HuH-7 (cell line): ENCODE data around the gene SLC49A4.
"Not testable (repeated sequence)": the region's sequence is repeated elsewhere in the genome, so short reads cannot be mapped to it uniquely, and the experiment has no call there.

Experiments
- DNase-seq: peaks from one replicate; pipeline ENCODE4 v3.0.0; 2011; ENCODE audit warnings: low spot score

The SLC49A4 gene, protein sequence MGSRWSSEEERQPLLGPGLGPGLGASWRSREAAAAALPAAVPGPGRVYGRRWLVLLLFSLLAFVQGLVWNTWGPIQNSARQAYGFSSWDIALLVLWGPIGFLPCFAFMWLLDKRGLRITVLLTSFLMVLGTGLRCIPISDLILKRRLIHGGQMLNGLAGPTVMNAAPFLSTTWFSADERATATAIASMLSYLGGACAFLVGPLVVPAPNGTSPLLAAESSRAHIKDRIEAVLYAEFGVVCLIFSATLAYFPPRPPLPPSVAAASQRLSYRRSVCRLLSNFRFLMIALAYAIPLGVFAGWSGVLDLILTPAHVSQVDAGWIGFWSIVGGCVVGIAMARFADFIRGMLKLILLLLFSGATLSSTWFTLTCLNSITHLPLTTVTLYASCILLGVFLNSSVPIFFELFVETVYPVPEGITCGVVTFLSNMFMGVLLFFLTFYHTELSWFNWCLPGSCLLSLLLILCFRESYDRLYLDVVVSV

DNA sequence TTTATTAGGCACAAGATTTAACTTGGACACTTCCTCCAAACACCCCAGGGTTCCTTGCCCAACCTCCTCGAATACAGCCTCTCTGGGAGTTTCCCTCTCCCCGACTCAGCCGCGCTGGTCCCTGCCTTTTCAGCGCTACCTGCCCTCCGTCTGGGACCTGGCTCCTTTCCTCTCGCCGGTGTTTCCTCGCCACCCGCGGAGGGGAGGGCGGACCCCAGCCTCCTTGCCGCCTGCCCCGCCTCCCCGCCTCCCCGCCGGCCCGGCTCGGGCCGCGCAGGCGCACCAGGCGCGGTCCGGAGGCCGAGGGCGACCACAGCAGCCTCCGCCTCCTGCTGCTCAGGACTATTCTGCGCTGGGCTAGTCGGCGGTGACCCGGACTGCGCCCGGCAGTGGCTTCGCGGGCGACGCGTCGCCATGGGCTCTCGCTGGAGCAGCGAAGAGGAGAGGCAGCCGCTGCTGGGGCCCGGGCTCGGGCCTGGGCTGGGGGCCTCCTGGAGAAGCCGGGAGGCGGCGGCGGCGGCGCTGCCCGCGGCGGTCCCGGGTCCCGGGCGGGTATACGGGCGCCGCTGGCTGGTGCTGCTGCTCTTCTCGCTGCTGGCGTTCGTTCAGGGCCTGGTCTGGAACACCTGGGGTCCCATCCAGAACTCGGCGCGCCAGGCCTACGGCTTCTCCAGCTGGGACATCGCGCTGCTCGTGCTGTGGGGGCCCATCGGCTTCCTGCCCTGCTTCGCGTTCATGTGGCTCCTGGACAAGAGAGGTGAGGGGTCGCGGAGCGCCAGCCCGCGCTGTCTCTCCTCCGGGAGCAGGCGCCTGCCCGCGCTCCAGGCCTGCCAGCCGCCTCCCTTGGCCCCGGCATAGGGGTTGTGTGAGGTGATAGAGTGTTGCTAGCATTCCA lies at the start of gene SLC49A4:
Gene SLC49A4, plus strand, starts transcription at position 291 of the 895 bp plus-strand sequence. Its CDS starts 124 bp downstream, at position 415.
- DNase-seq = peak; percentile 92

DNA sequence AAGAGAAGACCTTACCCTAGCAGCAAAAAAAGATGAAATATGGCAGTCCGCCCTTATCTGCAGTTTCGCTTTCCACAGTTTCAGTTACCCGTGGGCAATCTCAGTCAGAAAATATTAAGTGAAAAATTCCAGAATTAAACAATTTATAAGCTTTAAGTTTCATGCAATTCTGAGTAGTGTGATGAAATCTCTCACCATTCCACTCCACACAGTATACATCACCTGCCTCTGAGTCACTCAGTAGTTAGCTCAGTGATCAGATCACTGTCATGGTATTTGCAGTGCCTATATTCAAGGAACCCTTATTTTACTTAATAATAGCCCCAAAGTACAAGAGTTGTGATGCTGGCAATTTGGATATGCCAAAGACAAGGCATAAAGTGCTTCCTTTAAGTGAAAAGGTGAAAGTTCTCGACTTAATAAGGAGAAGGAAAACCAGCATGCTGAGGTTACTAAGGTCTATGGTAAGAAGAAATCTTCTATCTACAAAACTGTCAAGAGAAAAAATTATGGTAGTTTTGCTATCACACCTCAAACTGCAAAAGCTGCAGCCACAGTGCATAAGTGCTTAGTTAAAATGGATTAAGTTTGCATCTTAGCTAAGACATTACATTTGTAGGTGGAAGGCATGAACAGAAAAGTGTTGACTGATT lies 49.4 kb upstream of the SLC49A4 start:
- DNase-seq = no peak

DNA sequence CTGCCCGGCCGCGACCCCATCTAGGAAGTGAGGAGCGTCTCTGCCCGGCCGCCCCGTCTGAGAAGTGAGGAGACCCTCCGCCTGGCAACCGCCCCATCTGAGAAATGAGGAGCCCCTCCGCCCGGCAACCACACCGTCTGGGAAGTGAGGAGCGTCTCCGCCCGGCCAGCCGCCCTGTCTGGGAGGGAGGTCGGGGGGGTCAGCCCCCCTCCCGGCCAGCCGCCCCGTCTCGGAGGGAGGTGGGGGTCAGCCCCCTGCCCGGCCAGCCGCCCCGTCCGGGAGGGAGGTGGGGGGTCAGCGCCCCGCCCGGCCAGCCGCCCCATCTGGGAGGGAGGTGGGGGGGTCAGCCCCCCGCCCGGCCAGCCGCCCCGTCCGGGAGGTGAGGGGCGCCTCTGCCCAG lies 47.6 kb upstream of the SLC49A4 start:
- DNase-seq = not testable (repeated sequence)

DNA sequence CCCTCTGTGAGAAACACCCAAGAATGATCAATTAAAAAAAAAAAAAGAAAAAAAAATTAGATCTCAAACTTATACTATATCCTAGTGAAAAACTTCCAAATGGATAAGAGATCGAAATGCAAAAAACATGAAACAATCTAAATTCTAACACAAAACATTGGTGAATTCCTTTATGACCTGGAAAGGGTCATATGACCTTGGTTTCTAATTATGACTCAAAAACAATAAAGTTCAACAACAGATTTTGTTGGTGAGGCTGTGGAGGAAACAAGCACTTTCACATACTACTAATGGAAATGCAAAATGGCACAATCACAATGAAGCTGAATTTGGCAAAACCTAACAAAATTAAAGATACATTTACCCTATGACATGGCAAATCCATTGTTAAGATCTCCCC lies 46.5 kb upstream of the SLC49A4 start:
- no peak for DNase-seq

DNA sequence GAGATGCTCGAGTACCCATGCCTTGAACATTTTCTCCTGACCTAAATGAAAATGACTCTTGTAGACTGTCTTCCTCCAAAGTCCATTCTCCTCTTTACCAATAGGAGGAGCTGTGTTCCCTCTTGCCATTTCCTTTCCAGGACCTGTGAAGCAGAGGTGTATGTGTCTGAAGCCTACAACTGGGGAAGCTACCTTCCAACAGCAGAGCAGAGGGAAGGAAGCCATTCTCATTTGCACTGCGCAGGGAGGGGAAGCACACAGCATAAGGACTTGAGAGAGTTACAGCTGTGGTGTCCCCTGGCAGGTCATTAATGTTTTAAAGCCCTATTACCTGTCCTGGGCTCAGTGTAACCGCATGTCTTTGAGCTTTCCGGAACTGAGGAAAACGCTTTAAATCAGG lies 39.9 kb upstream of the SLC49A4 start:
- DNase-seq = peak; percentile 68

DNA sequence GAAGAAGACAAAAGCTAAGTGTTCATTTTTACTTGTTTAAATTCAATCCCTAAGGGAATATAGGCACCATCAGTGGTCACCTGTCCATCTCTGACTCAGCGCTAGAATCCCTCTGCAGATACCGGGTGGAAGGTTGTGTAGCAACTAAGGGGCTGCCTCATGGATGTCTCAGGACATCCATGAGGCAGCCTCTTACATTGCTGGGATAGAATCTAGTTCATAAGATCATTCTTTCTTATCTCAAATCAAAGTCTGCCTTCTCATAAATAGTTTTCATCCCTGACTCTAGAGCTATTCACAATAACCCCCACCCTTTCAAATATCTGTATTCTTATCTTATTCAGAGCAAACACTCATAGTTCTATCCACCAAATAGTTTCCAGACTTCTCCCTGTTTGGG lies 39.4 kb upstream of the SLC49A4 start:
- peak; percentile 19 for DNase-seq

DNA sequence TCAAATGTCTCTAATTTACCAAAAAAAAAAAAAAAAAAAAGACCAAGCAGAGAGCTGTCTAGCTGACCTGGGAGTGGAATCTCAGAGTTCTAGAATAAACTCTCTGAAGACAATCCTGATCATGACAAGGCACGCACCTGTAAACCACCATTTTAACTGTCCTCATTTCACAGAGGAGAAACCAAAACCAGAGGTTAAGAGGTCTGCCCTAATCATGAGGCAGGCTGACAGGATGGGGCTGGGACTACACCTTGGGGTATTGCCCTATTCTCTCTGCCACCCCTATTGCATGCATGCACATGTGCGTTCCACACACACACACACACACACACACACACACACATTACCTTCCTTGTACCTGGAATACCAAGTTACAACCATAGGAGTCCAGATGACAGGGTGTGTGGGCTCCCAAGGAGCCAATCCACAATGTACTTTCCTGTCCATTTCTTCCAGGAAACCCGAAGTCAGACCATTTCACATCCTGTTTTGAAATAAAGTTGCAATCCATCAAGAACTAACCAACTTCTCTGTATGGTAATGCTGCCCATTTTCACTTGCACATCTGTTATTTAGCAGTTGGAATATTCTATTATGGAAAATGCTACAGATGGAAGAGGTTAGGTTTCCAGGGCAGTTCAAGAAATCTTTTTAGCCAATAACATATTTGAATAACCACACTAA lies 35.9 kb upstream of the SLC49A4 start:
- DNase-seq = no peak

DNA sequence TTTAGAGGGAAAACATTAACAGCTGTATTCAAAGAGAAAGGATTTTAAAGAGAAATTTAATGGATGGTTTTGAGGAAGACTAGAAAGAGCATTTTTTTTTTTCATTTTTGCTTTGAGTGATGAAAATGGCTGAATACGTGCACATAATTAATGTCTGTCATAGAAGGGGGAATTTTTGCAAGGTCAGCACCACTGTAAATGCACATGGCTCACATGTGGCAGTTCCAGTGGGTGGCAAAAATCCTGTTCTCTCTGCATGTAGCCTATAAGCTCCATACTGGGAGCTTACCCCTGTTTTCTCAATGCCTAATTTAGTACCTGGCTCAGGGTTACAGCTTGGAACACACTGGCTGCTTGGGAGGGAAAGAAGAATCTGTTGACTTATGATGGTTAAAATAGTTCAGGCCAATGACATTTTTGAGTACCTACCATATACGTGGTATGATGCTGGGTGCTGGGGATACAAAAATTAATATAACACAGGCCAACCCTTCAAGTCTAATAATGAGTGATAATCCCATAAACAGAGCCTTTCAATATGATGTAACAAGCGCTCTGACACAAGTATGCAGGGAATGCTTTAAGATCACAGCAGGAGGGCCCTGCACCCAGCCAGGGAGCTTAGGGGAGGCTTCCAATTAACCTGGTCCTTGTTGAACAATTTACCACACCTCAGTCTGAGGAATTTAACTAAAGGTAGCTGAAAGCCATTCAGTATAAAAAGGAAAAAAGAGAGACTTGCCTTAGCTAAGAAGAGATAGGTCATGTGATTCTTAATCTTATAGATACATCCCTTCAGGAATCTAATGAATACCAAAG lies 34.2 kb upstream of the SLC49A4 start:
- DNase-seq = no peak

DNA sequence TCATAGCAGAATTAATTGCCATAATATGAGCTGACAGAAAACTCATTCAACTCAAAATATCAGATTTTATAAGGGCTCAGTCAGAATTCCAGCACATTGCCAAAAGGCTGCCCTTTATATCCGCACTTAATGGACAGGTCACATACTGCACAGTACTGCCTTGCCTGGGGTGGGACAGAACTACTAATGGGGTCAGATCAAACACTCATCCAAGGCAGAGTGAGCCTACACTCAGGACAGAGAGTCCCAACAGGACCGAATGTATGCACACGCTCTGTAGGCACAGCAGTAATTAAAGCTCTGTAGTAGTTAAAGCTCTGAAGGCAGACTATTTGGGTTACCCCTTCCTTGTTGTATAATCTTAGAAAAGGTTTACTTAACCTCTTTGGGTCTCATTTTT lies 28.4 kb upstream of the SLC49A4 start:
- no peak for DNase-seq

DNA sequence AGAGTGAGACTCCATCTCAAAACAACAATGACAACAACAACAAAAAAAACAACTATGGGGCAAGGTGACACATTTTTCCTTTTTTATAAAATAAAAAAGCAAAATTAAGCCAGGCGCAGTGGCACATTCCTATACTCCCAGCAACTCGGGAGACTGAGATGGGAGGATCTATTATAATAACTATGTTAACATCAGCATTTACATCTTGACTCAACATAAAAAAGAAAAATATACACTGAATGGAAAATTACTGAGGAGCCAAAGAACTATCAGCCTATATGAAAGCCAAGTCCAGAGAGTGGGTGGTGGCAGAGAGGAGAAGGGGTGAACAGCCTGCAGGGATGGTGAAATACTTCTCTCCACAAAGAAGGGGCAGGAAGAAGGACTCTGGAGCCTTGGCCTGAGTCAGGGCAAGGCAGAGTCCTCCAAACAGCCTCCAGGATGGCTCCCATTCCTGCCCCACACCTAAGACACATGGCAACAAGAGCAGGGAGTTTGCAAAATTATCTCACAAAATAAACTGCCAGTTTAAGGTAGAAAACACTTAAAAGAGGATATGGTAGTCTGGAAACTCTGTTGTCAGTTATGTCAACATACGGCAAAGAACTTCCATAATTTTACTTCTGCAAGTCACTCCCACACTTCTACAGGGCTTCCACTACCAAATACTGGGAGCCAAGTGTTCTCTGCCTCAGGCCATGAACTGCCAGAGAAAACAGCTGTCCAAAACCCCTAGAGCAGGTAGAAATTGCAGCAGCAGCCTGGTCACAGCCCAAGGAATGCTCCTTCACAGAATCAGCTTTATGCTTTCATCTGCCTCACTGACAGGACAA lies 27.1 kb upstream of the SLC49A4 start:
- no peak for DNase-seq

DNA sequence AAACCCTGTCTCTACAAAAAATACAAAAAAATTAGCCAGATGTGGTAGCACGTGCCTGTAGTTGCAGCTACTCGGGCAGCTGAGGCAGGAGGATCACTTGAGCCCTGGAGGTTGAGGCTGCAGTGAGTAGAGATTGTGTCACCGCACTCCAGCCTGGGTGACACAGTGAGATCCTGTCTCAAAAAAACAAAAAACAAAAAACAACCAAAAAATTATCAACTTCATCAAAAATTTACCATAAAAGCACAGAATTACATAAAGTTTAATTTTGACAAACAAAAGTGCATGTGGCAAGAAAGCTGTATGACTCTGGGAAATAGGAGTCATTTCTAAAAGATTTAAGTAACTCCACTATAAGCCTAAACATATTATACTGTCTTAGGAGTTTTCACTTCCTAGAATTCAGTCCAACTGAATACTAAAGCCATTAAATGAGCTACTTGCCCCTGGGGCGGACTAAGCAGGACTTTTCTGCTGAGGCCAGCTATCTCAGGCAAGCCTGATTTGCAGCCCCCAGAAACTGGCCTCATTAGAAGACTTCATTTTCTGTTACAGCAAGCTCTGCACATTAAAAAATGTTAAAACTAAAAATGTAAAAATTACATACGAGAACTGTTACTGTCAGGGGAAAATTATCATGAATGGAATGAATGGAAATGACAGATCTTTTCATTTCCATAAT lies 24.2 kb upstream of the SLC49A4 start:
- no peak for DNase-seq

DNA sequence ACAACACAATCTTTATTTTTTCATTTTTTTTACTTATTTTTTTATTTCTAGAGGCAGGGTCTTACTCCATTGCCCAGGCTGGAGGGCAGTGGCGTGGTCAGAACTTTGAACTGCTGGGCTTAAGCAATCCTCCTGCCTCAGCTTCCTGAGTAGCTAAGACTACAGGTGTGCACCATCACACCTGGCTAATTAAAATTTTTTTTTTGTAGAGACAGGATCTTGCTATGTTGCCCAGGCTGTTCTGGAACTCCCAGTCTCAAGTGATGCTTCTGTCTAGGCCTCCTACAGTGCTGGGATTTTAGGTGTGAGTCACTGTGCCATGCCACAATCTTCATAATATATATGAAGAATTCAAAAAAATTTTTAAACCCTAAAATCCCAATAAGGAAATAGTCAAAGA lies 22.0 kb upstream of the SLC49A4 start:
- DNase-seq = no peak

DNA sequence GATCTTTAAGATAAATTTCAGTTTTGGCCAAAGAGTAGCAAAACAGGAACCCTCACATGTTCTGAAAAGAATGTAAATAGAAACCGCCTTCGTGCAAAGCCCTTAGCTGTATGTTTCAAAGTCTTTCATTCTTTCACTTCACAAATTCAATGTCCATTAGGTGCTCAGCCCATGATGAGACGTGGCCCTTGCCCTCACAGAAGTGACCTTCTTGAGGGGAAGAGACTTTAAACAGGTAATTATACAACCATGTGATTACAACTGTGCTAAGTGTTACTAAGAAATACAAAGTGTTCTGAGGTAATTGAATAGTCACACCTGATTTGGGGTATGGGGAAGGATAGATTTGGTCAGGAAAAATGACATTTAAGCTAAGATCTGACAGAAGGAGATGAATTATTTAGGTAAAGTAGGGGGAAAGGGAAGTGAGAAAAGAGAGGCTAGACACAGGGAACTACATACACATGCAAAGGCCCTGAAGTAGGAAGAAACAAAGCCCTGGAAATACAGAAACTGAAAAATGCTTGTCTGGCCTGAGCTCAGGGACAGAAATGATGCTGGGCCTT lies 20.8 kb upstream of the SLC49A4 start:
- DNase-seq = no peak

DNA sequence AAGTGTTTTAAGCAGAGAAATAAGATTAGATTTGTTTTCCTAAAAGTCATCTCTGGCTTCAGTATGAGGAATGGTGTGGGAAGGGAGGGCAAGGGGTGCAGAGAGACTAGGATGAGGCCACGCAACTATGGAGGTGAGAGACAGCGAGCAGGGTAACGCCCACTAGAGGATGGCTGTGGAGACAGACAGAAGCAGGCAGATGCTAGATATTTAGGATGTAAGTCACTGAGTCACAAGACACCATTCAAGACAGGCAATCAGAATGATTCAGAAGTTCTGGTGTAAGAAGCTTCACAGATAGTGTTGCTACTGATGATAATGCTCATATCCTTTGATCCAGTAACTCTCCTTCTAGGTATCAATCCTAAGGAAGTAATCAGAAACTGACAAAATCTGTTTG lies 20.3 kb upstream of the SLC49A4 start:
- no peak for DNase-seq

DNA sequence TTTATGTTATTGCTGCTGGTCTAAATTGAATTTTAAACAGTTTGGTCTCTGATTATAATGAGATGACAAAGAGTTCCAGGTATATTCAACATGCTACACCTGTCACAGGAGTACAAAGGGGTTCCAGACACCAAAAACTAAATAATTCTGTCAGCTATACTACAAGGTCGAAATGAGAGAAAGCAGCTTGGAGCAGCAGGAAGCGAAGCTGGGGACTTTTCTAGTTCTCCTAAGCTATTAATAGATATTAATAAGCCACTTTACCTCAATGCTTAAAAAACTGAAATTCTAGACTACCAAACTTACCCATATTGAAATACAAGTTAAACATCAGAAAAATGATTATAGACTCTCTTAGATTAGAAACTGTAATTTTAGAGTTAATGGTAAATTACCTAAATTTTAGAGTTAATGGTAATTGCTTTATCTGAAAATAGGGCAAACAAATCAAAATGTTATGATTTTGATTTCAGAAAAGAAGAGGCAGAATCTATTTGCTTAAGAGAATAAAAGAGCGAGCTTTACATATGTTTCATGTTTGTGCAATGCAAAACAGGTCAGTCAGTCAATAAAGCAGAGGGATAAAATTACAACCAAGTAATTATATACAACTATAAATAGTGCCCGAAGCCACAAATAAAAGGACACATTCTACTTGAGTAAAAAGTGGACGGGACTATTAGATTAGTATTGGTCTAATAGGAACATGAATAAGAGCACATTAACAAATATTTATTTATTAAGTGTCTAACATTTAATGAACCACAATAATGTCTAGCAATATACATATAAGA lies 18.0 kb upstream of the SLC49A4 start:
- DNase-seq = no peak

DNA sequence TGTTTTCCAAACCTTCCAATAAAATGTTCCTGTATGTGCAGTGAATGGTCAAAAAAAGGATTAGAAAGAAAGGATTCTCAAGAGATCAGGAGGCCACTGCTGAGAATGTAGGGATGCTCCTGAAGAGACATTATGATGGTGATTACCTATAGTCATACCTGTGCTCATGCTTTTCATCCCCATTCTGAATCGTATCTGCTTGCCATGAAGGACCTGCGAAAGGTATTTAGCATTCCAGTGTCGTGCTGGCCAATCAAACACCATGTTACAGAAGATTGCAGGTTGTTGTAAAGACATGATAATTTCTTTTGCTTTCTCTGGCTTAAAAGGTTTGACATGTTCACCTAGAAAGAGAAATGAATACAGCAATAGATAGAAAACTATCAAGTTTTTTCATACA lies 17.3 kb upstream of the SLC49A4 start:
- DNase-seq = no peak

DNA sequence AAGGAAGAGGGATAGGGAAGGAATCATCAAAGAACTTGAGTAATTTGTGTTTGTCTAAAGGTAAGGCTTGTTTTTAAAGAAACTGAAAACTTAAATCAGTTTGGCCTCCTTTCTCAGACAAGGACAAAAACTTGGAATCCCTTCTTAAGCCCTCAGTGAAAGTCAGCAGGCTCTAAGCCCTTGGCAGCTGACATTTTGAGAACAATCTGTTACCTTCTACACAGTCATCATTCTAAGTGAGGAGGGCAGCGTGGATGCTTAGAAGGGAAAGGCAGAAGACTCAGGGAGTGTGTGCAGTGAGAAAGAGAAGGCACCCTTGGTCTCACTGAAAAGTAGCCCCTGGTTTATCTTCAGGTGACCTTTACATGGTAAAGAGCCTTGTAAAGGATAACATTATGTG lies 12.1 kb upstream of the SLC49A4 start:
- DNase-seq = no peak

DNA sequence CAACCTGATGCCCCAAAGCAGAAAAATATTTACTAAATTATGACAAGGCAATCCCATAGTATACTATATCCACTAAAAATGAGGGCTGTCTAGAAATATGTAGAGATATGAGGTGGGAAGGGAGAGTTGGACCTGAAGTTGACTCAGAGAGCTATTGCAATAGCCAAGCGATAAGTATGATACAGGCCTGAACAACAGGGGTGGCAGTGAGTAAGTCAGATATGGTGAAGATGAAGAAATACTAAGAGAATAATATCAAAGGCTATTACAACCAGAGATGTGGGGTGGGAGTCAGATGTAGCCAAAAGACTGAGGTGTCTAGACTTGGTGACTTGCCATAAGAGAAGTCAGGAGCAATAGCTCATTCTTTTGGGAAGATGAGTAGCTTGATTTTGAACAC lies 10.4 kb upstream of the SLC49A4 start:
- no peak for DNase-seq
